ENCODE results near the gene GC. TPM values are rescaled to one million over a fixed set of nuclear protein-coding genes. Genes with fewer than 3 reads are reported as not detected.
"Not testable (repeated sequence)": the region's sequence is repeated elsewhere in the genome, so short reads cannot be mapped to it uniquely, and the experiment has no call there.

GC gene
- polyA plus RNA-seq, 1 experiment: not detected

DNA sequence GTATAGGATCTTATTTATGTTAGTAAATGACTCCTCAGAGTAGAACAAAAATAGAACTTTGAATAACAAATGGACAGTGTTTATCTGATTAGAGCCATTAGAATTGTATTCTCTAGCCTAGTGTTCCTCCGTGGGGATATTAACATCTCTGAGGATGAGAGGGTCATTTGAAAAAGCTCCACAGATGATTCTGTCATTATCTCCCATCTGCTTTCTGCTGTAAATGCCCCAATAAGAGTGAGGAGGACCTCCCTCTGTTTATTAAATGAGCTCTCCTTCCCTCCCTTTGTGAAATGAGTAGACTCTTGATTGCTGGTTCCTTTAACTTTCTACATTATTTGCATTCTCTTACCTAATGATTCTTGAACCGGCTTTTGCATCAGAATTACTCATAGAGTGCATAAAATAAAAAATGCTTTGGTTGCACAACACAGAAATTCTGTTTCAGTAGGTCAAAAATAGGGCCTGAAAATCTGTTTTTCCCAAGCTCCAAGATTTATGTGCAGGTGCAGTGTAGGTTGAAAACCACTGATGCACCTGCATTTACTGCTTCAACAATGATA, 18.0 kb downstream of the GC start:
- no peak for DNase-seq (ENCODE audit: low read depth)
- Histone ChIP-seq H3K27me3 (ENCODE audit: control insufficient read depth, insufficient read depth, low read length) (no peaks in the 10 kb centered on the region), H3K36me3 (ENCODE audit: control insufficient read depth, insufficient read depth, low read length) (no peaks in the 10 kb centered on the region), H3K4me3 (ENCODE audit: low read depth, low read length) (no peak overlapping the region)
- POLR2A ChIA-PET: no interaction called here
- TF ChIP-seq, protein P1, sequence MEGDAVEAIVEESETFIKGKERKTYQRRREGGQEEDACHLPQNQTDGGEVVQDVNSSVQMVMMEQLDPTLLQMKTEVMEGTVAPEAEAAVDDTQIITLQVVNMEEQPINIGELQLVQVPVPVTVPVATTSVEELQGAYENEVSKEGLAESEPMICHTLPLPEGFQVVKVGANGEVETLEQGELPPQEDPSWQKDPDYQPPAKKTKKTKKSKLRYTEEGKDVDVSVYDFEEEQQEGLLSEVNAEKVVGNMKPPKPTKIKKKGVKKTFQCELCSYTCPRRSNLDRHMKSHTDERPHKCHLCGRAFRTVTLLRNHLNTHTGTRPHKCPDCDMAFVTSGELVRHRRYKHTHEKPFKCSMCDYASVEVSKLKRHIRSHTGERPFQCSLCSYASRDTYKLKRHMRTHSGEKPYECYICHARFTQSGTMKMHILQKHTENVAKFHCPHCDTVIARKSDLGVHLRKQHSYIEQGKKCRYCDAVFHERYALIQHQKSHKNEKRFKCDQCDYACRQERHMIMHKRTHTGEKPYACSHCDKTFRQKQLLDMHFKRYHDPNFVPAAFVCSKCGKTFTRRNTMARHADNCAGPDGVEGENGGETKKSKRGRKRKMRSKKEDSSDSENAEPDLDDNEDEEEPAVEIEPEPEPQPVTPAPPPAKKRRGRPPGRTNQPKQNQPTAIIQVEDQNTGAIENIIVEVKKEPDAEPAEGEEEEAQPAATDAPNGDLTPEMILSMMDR (IDR thresholded peaks at IDR 0.05; ENCODE audit: insufficient read depth, low read depth, low read length): no peak
- CTCF ChIA-PET: no interaction called here

DNA sequence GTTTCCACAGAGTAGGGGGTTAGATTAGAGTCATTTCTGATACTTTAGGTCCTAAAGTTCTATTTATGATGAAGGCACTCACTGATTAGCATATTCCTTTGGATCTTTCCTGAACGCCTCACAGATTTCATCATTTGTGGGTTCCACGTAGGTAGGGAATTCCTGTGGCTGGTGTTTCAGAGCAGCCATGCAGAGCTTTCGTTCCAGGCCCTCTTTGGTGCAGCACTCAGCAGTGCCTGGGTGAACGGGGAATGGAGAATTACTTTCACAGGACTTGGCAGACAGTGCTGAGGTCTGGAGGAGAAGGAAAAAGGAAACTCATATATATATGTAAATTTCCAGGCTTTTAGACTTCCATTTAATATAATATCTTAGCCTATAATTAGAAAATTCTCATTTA, 18.5 kb downstream of the GC start:
- POLR2A ChIA-PET: no interaction called here
- Histone ChIP-seq H3K36me3 (ENCODE audit: control insufficient read depth, insufficient read depth, low read length) (no peaks in the 10 kb centered on the region), H3K27me3 (ENCODE audit: control insufficient read depth, insufficient read depth, low read length) (no peaks in the 10 kb centered on the region), H3K4me3 (ENCODE audit: low read depth, low read length) (no peak overlapping the region)
- CTCF ChIA-PET: no interaction called here
- TF ChIP-seq, protein P1 (IDR thresholded peaks at IDR 0.05; ENCODE audit: insufficient read depth, low read depth, low read length): no peak
- DNase-seq (ENCODE audit: low read depth): no peak

DNA sequence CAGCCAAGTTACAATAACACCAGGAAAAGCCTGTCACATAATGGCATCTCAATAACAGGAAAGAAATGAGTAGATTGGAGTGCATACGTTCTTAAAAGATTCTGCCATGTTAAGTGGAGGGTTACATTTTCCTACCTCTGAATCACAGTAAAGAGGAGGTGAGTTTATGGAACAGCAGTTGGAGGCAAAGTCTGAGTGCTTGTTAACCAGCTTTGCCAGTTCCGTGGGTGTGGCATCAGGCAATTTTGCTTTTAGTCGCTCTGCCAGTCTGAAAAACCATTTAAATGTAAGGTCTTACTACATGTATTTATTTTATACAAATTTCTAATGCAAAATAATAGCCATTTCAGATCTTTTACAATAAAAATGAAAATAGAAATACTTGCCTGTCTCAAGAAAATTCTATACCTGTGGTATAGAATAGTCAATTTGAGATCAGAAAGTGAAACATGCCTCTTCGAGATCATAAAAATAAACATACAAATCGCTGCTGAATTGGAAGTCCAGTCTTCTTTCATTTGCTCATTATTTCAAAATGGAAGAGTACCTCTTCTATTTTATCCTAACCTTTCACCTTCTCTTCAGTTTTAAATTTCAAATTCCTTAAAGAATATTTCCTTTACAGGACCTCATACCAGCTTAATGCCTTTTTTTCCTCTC, 31.4 kb downstream of the GC start:
- Histone ChIP-seq H3K27me3 (ENCODE audit: control insufficient read depth, insufficient read depth, low read length) (no peaks in the 10 kb centered on the region), H3K36me3 (ENCODE audit: control insufficient read depth, insufficient read depth, low read length) (no peaks in the 10 kb centered on the region), H3K4me3 (ENCODE audit: low read depth, low read length) (no peak overlapping the region)
- DNase-seq (ENCODE audit: low read depth): no peak
- TF ChIP-seq, protein P1 (IDR thresholded peaks at IDR 0.05; ENCODE audit: insufficient read depth, low read depth, low read length): no peak
- CTCF ChIA-PET: no interaction called here
- POLR2A ChIA-PET: no interaction called here

- CTCF ChIA-PET: no interaction called here
- TF ChIP-seq, protein P1 (IDR thresholded peaks at IDR 0.05; ENCODE audit: insufficient read depth, low read depth, low read length): no peak
These were observed 34.8 kb downstream of the GC start for GRCh38 chr4:71749008-71749594.

GRCh38 chr4:71746379-71746778, 37.5 kb downstream of the GC start:
- TF ChIP-seq, protein P1 (IDR thresholded peaks at IDR 0.05; ENCODE audit: insufficient read depth, low read depth, low read length): no peak
- H3K36me3 ChIP-seq (ENCODE audit: control insufficient read depth, insufficient read depth, low read length): no peaks in the 10 kb centered on the region
- ChIA-PET CTCF (no interaction called here), POLR2A (no interaction called here)
- no peak for DNase-seq (ENCODE audit: low read depth)
- H3K27me3 ChIP-seq (ENCODE audit: control insufficient read depth, insufficient read depth, low read length): no peaks in the 10 kb centered on the region
- no peak overlapping the region for H3K4me3 ChIP-seq (ENCODE audit: low read depth, low read length)

More at GRCh38 chr4:71749008-71749594, 34.8 kb downstream of the GC start:
- no peak for DNase-seq (ENCODE audit: low read depth)
- Histone ChIP-seq H3K4me3 (ENCODE audit: low read depth, low read length) (no peak overlapping the region), H3K27me3 (ENCODE audit: control insufficient read depth, insufficient read depth, low read length) (no peaks in the 10 kb centered on the region), H3K36me3 (ENCODE audit: control insufficient read depth, insufficient read depth, low read length) (no peaks in the 10 kb centered on the region)
- POLR2A ChIA-PET: interaction anchor here (0.6 kb wide), 1 partner anchor 480 kb away, joined by 4 read pairs; no protein-coding TSS in a partner anchor

DNA sequence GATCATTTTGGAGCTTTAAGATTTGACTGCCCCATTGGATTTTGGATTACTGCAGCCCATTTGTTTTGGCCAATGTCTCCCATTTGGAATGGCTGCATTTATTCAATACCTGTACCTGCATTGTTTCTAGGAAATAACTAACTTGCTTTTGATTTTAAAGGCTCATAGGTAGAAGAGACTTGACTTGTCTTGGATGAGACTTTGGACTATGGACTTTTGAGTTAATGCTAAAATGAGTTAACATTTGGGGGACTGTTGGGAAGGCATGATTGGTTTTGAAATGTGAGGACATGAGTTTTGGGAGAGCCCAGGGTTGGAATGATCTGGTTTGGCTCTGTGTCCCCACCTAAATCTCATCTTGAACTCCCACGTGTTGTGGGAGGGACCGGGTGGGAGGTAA, 45.1 kb downstream of the GC start:
- H3K27me3 ChIP-seq (ENCODE audit: control insufficient read depth, insufficient read depth, low read length); CTCF ChIA-PET; H3K4me3 ChIP-seq (ENCODE audit: low read depth, low read length); DNase-seq (ENCODE audit: low read depth); POLR2A ChIA-PET; H3K36me3 ChIP-seq (ENCODE audit: control insufficient read depth, insufficient read depth, low read length): not testable (repeated sequence)
